Right lung (tissue), 5 donors: ENCODE measurements around the gene MMD2. TPM values are rescaled to one million over a fixed set of nuclear protein-coding genes. Genes with fewer than 3 reads are reported as not detected.
A peak's percentile ranks its signal among the peaks of the same experiment; 100 is the strongest.
"Not testable (repeated sequence)": the region's sequence is repeated elsewhere in the genome, so short reads cannot be mapped to it uniquely, and the experiment has no call there.

Source experiments
- DNase-seq, 2 donors: peaks; one replicate each; pipeline ENCODE4 v3.0.0-alpha.2; 2013
- polyA plus RNA-seq, 5 donors: library from polyadenylated mRNA; unstranded; fragments of 120-200 nt; gene quantifications; one replicate each; pipeline versions ENCODE4 v1.2.1 to v1.2.3, GENCODE V29; 2013; ENCODE audit warnings: inconsistent platforms in 1 of 5, low replicate concordance in 1 of 5; ENCODE audit not compliant: insufficient read length in 5 of 5, insufficient read depth in 1 of 5

Gene MMD2
- polyA plus RNA-seq, 5 donors = not detected

DNA sequence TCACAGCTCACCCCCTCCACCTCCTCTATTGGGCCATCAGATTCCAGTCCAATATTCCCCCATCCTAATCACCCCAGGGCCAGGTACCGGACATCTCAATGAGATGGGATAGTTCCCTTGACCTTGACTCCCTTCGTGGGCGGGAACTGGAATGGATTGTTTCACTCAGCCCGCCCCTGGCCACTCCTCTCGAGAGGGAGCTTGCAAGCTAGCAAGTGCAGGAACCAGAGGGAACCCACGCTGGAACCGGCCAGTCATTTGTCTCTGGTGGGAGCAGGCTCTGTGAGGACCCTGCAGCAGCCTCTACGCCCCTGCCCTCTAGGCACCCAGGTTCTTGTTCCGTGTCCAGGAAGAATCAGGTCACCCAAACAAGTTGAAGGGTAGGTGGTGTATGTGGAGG lies 64.5 kb downstream of the MMD2 start:
- no peak for DNase-seq

GRCh38 chr7:4893929-4894475 lies 65.0 kb downstream of the MMD2 start:
- DNase-seq = no peak

DNA sequence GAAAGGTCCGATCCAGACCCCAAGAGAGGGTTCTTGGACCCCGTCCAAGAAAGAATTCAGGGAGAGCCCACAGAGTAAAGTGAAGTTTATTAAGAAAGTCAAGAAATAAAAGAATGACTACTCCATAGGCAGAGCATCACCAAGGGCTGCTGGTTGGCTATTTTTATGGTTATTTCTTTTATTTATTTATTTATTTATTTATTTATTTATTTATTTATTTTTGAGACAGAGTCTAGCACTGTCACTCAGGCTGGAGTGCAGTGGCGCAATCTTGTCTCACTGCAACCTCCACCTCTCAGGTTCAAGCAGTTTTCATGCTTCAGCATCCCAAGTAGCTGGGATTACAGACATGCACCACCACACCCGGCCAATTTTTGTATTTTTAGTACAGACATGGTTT lies 65.8 kb downstream of the MMD2 start:
- not testable (repeated sequence) for DNase-seq

DNA sequence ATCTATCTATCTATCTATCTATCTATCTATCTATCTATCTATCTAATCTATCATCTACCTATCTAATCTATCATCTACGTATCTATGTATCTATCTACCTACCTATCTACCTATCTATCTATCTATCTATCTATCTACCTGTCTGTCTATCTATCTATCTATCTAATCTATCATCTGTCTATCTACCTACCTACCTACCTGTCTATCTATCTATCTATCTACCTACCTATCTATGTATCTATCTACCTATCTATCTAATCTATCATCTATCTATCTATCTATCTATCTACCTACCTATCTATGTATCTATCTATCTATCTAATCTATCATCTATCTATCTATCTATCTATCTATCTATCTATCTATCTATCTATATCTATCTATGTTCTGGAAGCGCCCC lies 67.5 kb downstream of the MMD2 start:
- not testable (repeated sequence) for DNase-seq

- no peak for DNase-seq
These were observed 69.3 kb downstream of the MMD2 start for GRCh38 chr7:4889682-4890081.

GRCh38 chr7:4888161-4888560 lies 70.8 kb downstream of the MMD2 start:
- no peak for DNase-seq

DNA sequence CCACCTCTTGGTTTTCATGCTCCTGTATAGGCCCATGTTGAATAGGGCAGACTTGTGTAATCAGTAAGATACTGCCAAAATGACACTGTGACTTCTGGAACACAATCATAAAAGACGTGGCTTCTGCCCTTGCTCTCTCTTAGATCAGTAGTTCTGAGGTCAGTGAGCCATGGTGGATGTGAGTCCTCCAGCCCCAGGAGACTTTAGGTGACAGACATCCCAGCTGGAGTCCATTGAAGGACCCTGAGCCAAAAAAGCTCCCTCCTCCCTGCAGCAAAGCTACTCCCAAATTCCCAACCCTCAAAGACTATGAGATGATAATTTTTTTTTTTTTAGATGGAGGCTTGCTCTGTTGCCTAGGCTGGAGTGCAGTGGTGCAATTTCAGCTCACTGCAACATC lies 72.3 kb downstream of the MMD2 start:
- no peak for DNase-seq

DNA sequence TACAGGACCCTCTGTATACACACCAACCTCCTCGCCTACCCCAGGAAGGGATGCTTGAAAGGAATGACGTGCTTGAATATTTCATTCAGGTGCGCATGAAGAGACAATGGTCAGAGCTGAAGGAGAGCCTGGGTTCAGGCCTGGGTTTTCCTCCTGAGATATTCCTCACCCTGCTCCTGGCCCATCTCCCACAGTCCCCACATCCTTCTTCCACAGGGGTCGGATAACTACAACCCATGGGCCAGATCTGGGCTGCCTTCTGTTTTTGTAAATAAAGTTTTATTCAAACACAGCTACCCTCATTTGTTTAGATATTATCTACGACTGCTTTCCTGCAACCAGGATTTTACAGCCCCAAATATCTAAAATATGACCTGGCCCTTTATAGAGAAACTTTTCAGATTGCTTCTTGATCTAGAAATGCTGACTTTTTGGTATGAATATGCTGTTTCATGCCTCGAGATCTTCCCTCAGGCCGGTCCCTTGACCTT lies 73.6 kb downstream of the MMD2 start:
- no peak for DNase-seq

- DNase-seq = no peak
These were observed 74.8 kb downstream of the MMD2 start for GRCh38 chr7:4884164-4884563.

DNA sequence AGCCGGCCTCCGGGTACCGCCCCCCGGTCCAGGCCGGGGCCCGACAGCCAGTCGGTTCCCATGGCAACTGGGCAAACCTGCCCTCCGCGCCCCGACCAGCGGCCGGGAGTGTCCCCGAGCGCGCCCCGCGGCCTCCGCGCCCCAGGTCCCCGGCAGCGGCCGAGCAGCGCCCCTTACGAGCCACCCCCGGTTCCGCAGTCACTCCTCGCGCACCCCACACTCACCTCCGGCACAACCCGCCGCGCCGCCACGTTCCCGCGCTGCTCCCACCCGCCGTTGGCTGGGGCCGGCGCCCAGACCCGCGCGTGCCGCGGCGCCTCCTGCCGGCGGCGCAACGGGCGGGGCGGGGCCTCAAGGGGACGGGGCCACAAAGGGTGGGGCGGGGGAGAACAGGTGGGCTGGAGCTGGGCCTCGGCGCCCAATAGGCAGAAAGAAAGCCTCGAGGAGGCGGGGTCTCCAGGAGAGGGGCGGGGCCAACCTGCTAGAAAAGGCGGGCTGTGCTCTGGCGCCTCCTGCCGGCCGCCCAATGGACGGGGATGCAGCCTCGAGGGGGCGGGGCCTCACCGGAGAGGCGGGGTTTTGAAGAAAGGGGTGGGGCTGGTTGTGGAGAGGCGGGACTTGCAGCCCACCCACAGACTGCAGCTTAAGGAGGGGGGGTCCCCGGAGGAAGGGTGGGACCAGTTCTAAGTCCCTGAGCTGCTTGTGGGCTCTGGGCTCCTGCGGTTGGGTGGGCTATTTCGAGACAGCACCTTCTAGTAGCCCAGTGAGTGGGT lies 75.4 kb downstream of the MMD2 start, which contains the start of gene RADIL:
RADIL (minus strand) TSS at position 345 of the 773 bp plus-strand sequence. CDS start 5,577 bp downstream, outside the sequence.
- DNase-seq = peak; percentile 84 to 88

GRCh38 chr7:4883033-4883371 lies 76.0 kb downstream of the MMD2 start:
- DNase-seq = no peak

DNA sequence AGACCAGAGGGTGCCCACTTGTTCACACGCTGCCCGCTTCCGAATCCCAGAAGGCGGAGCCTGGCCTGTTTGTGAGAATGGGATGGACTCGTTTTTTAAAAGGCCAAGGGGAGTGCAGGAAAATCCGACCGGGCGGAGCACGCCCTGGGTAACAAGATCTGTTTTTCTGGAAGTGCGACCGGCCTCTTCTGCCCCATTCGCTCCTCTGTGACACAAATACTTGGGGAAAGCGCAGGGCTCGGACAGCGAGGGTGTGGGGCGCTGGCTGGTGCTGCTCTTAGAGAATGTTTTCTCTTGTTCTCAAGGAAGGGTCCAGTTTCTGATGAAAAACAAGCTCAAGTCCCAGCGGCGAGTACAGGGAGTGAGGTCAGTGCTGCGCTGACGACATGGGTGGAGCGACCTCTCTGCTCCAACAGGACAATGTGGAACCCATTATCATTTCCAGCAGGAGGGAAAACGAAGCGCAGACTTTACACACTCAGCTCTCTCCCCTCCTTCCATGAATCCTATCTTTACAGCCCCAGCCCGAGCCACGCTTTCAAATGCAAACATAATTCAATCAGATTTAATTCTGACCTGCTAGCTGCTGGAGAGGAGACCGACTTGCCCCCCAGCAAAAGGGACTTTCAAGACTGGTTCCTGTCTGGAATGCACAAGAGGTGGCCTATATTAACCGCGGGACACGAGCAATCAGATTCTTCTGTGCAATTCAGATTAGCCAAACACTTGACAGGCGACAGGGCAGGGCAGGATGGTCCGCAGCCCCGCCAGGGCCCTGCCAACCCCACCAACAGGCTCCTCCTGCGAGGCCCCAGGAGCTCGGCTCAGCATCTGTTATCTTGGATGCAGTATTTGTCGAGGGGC lies 76.6 kb downstream of the MMD2 start:
- peak; percentile 68 to 76 for DNase-seq

DNA sequence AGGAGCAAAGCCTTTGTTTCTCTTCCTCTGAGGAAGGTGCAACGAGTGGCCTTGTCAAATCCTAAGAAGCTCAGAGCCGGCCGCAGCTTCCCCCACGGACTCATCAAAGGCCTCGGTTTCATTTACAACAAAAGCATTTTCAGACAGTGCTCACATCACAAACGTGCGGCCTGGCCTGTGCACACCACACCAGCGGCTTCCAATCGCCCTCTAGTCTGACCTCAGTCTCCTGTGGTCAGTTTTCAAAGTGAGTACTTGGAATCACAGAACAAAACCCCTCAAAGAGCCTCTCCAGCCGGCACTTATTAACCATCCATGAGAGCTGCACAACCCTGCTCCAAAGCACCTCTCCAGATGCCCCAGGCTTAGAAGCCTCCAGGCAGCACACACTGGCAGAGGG lies 78.8 kb downstream of the MMD2 start:
- DNase-seq = no peak

GRCh38 chr7:4879396-4880081 lies 79.4 kb downstream of the MMD2 start:
- no peak for DNase-seq

GRCh38 chr7:4878336-4879335 lies 80.4 kb downstream of the MMD2 start:
- no peak for DNase-seq

DNA sequence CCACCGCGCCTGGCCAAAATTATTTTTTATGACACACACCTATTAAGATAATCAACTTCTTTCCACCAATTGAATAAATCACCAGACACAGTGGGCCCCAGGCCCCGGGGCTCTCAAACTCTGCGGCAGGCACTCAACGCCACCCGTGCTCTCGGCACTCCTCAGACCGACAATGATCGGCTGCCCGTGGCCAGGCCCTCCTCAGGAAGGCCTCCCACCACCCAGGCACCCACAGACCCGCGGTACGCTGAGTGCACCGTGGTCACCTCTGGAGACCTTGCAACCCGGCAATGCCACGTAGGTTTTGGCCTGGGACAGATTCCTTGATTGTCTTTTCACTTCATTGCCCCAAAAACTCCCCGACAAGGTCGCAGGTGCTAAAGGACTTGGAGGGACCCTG lies 82.4 kb downstream of the MMD2 start:
- no peak for DNase-seq

DNA sequence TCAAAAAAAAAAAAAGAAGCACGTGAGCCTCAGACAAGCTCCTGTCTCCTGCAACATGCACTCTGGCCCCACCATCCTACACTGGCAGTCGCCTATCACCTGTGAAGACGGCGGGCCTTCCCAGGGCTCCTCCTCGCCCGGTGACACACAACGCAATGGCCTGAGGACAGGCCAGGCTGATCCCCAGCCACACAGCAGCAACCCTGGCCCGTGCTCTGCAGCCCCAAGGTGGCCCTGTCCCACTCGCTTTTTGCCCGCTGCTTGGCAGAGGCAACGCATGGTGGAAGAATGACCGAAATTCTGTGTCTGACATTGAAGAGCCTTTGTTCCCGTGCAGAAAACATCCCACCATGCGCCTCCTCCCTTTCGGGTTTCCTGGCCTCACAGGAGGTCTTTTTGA lies 83.6 kb downstream of the MMD2 start:
- DNase-seq = no peak

DNA sequence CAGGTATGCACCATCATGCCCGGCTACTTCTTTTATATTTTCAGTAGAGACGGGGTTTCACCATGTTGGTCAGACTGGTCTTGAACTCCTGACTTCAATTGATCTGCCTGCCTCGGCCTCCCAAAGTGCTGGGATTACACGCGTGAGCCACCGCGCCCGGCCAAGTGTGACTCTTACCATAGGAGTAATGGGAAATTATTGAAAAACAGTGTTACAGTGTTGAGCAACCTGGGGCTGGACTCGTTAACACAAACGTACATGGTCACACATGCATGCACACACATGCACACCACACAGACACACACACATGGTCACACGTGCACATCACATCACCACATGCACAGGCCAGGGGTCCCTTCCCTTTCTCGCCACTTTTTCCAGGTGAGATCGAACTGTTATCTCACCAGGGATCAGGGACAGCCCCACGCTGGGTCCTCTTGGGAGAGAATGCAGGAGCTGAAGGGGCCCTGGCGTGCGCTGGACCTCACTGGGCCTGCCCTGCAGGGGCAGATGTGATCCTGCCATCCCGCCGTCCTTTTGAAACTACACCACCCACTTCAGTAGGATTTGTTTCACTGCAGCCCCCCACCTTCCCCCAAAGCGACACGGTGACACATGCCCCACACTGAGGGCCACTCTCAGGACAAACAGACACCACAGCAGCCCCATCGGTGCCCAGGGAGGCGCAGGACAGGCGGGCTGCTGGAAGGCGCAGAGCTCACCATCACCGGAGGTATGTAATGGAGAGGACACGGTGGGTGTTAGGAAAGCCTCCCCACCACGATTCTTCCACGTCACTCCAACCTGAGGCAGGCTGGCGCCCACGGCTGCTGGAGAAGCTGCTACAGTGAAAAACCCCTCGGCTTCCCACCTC lies 85.7 kb downstream of the MMD2 start:
- DNase-seq = no peak

- DNase-seq = no peak
These were observed 86.9 kb downstream of the MMD2 start for GRCh38 chr7:4871930-4872675.
